GM21528 (cell line): ENCODE data around the gene SIRPA.
"Not testable (repeated sequence)": the region's sequence is repeated elsewhere in the genome, so short reads cannot be mapped to it uniquely, and the experiment has no call there.

ENCODE experiments used
- ATAC-seq: cut with Tn5 transposase; IDR thresholded peaks from one replicate; pipeline ENCODE4 v1.9.1; 2021; ENCODE audit warnings: mild to moderate bottlenecking, moderate library complexity; ENCODE audit not compliant: unreplicated experiment, low FRiP score

The SIRPA gene

GRCh38 chr20:1904135-1904534 lies 8.9 kb downstream of the SIRPA start:
- ATAC-seq: no peak

GRCh38 chr20:1905009-1905408 lies 9.8 kb downstream of the SIRPA start:
- ATAC-seq: no peak

- ATAC-seq: no peak
Measured at GRCh38 chr20:1905693-1906092, 10.5 kb downstream of the SIRPA start.

- no peak for ATAC-seq
Measured at GRCh38 chr20:1906361-1907051, 11.3 kb downstream of the SIRPA start.

GRCh38 chr20:1907586-1907985 lies 12.4 kb downstream of the SIRPA start:
- no peak for ATAC-seq

- ATAC-seq: no peak
Measured at GRCh38 chr20:1908191-1908590, 13.0 kb downstream of the SIRPA start.

GRCh38 chr20:1909097-1909496 lies 13.9 kb downstream of the SIRPA start:
- no peak for ATAC-seq

- ATAC-seq: no peak
Measured at GRCh38 chr20:1911536-1911935, 16.3 kb downstream of the SIRPA start.

GRCh38 chr20:1912053-1912452 lies 16.8 kb downstream of the SIRPA start:
- no peak for ATAC-seq

GRCh38 chr20:1912646-1913045 lies 17.4 kb downstream of the SIRPA start:
- ATAC-seq: no peak

- ATAC-seq: not testable (repeated sequence)
Measured at GRCh38 chr20:1915233-1915632, 20.0 kb downstream of the SIRPA start.

- ATAC-seq: no peak
Measured at GRCh38 chr20:1915725-1916124, 20.5 kb downstream of the SIRPA start.

- no peak for ATAC-seq
Measured at GRCh38 chr20:1917786-1918185, 22.6 kb downstream of the SIRPA start.

GRCh38 chr20:1918491-1919165 lies 23.4 kb downstream of the SIRPA start:
- no peak for ATAC-seq

GRCh38 chr20:1920252-1920651 lies 25.0 kb downstream of the SIRPA start:
- no peak for ATAC-seq

GRCh38 chr20:1920826-1921225 lies 25.6 kb downstream of the SIRPA start:
- ATAC-seq: no peak

GRCh38 chr20:1921985-1922384 lies 26.8 kb downstream of the SIRPA start:
- ATAC-seq: not testable (repeated sequence)

- no peak for ATAC-seq
Measured at GRCh38 chr20:1922786-1923185, 27.6 kb downstream of the SIRPA start.

- no peak for ATAC-seq
Measured at GRCh38 chr20:1924910-1925861, 30.0 kb downstream of the SIRPA start.

GRCh38 chr20:1926237-1926636 lies 31.0 kb downstream of the SIRPA start:
- ATAC-seq: no peak

- ATAC-seq: no peak
Measured at GRCh38 chr20:1927217-1927616, 32.0 kb downstream of the SIRPA start.
